Keratinocyte (primary cell): Measurements from ENCODE around the gene SFMBT1.

ENCODE experiments used
- CTCF ChIP-seq, 3 experiments: IDR thresholded peaks in 1 of 3; conservative IDR thresholded peaks in 1 of 3; optimal IDR thresholded peaks in 1 of 3; 2 replicates in 2 of 3; 3 replicates in 1 of 3; pipeline versions ENCODE3 to v1.5.1; 2011; ENCODE audit warnings: low read length in 3 of 3, mild to moderate bottlenecking in 3 of 3, moderate library complexity in 2 of 3, control low read depth in 1 of 3, inconsistent platforms in 1 of 3; ENCODE audit not compliant: insufficient read depth in 2 of 3; ENCODE audit errors: extremely low read depth in 1 of 3
- EZH2 ChIP-seq: IDR thresholded peaks from one replicate; pipeline ENCODE4 v1.6.1; 2012; ENCODE audit warnings: inconsistent platforms, mild to moderate bottlenecking, low read length, moderate library complexity

GRCh38 chr3:53080612-53081205 is 34.8 kb upstream of the SFMBT1 start:
- TF ChIP-seq CTCF (optimal IDR thresholded peaks at IDR 0.05 in 1 of 3, IDR thresholded peaks at IDR 0.05 in 1 of 3, conservative IDR thresholded peaks at IDR 0.05 in 1 of 3; ENCODE audit: extremely low read depth in 1 of 3, insufficient read depth in 2 of 3, low read length in 3 of 3), result no peak
- no peak for TF ChIP-seq EZH2
